Stimulated activated CD4-positive, alpha-beta T cell treated with anti-CD3 and anti-CD28 coated beads, Interleukin-12 subunit alpha, Interleukin-12 subunit beta, amount 100 ng/mL, for 48 hours (primary cell): ENCODE results near the gene ITPRIPL1.
"Not testable (repeated sequence)": the region's sequence is repeated elsewhere in the genome, so short reads cannot be mapped to it uniquely, and the experiment has no call there.

ENCODE experiments used
- DNase-seq, 3 donors: peaks; one replicate each; pipeline ENCODE4 v3.0.0-alpha.2; 2020; ENCODE audit warnings: low read depth in 2 of 3, low spot score in 1 of 3

The ITPRIPL1 gene, protein sequence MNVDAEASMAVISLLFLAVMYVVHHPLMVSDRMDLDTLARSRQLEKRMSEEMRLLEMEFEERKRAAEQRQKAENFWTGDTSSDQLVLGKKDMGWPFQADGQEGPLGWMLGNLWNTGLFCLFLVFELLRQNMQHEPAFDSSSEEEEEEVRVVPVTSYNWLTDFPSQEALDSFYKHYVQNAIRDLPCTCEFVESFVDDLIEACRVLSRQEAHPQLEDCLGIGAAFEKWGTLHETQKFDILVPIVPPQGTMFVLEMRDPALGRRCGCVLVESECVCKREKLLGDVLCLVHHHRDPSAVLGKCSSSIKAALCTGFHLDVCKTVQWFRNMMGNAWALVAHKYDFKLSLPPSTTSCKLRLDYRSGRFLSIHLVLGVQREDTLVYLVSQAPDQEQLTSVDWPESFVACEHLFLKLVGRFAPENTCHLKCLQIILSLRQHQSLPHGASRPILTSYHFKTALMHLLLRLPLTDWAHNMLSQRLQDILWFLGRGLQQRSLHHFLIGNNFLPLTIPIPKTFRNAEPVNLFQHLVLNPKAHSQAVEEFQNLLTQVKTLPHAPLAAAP

DNA sequence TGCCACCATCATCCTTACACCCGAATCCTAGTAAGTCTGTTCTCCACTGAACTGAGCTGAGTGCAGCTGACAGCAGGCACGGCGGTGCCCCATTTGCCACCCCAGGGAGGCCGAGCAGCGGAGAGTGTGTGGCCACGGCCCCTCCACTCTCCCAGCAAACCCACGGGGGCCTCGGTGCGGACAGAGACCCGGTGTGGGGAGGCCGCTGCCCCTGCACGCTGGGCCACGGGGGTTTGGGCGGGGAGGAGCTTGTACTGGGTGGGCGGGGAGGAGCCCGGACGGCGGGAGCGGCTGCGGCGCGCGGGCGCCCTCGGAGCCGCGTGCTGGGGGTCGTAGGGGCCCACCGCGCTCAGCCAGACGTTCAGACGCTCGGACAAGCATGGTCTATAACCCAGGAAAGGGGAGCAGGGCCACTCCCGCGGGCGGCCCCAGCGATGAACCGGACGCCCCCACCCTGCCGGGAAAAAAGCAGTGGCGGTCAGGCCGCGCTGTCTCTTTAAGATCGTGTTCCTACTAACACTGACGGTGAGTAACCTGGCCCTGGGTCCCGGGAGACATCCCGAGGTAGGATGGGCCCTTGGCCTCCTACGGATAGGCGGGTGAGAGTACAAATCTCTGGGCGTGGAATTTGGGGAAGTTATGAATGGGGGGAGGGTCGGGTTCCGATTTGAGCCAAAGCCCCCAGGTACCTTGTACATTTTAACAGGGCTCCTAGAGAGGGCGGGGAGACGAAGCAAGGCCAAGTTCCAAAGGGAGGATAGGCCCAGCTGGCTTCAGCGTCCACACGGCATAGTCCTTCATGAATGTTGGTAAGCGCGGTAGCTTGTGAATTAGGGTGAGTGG lies at the start of gene ITPRIPL1:
Gene ITPRIPL1 (plus strand): TSS at position 277 of the 843 bp plus-strand sequence. CDS start 523 bp downstream, at position 800.
- peak in 1 of 3 donors; percentile 13 for DNase-seq

DNA sequence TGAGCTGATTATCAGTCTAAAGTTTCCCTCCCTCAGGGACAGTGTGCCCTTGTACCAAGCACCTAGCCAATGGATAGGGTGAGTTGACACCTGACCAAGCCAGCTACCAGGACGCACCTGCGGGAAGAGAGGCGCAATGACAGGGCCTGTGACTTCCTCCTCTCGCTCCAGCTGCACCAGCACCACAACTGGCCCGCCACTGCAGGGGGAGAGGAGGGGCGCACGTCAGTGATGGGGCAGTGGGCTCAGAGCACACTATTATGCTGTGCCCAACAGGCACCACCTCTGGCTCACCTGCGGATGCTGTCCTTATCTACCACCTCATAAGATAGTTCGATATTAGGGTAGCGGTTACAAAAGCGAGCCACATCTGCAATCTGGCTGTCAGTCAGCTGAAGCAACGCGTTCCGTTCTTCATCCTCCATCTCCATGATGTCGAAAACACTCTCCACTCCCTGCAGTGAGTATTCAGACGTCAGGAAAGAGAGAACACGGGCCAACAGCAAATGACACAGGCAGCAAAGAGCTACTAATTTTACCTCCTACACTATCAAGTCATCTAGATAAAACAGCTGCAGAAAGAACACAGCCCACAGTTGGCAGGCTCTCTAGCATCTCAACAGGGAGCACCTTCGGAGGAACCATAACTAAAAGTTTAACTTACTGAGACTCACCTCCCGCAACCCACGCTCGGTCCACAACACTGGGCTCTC lies 48.2 kb upstream of the ITPRIPL1 start:
- no peak for DNase-seq

DNA sequence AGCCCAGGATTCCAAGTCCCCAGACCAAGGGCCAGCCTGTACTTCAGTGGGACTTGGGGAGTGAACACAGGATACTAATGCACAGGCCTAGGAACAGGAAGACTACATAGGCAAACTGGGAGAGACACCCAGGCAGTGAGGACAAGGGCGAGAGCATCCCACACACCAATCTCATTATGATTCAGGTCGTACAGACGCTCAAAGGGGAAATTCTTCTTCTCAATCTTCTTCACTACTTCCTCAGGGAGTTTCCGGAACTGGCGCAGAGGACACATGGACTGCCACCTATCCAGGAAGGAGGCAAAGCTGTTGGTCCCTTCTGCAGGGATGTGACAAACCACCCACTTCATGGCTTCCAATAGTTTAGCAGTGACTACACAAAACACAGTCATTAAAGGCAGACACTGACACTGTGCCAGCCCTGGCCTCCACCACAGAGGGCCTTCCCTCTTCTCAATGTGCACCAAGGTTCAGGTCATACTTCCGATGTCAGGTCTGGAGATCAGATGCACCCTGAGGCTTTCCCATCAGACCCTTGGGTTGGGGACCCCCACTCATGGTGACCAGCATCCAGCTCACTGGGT lies 37.8 kb upstream of the ITPRIPL1 start:
- DNase-seq = no peak

DNA sequence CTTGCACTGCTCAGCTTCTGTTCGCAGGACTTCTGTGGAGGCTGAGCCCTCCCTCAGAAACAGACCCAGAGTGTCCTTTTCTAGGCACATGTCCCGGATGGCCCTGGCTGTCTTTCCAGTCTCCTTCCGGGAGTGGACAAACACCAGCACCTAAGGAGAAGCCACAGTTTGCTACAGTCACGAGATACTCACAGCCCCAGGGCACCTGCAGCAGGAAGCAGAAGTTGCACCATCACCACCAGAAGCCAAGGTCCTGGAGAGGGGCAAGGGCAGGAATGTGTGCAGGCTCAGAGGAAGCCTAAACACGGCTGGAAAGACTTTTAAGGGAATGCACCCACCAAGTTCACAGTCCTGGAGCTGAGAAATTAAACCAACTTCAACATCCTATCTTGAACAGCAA lies 33.4 kb upstream of the ITPRIPL1 start:
- no peak for DNase-seq

DNA sequence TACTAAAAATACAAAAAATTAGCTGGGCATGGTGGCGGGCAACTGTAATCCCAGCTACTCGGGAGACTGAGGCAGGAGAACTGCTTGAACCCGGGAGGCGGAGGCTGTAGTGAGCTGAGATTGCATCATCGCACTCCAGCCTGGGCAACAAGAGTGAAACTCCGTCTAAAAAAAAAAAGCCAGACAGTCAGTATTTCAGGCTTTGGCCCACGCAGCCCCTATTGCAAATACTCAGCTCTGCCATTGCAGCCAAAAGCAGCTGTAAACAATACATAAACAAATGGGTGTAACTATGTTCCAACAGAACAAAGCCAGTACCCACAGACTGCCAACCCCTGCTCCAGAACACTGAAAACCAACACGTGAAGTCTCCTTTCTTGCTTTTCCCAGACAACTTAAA lies 30.8 kb upstream of the ITPRIPL1 start:
- DNase-seq = not testable (repeated sequence)

DNA sequence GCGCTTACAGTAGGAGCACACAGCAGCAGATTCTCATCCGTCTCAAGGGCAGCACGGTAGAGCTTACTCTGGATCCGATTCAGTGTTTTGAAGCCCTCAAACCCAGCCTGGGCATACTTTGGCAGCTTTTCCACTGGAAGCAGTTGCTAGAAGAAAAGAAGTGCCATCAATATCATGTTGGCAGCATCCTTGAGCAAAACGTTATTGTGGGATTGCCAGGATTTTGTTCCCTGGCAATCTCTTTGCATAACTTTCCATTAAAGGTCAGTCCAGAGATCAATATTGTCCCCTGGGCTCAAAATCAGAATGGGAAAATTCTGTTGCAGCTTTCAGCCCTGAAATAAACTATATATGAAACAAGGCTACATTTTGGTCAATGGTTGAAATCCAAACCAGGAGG lies 28.2 kb upstream of the ITPRIPL1 start:
- no peak for DNase-seq

DNA sequence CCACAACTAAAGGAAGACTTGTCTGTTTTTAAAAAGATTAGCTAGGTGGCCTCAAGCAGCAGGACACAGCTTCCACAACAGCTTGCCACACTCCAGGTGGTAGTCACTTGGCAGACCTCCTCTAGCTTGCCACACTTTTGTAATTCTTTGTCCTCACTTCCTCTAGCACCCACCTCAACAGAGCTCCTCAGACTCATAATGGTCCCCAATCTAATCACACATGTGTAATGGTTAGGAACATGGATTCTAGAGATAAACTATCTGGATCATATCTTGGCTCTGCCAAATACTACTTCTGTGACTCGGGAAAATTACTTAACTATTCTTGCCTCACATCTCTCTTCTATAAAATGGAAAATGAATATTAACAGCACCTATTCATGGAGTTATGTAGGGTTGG lies 23.3 kb upstream of the ITPRIPL1 start:
- no peak for DNase-seq

DNA sequence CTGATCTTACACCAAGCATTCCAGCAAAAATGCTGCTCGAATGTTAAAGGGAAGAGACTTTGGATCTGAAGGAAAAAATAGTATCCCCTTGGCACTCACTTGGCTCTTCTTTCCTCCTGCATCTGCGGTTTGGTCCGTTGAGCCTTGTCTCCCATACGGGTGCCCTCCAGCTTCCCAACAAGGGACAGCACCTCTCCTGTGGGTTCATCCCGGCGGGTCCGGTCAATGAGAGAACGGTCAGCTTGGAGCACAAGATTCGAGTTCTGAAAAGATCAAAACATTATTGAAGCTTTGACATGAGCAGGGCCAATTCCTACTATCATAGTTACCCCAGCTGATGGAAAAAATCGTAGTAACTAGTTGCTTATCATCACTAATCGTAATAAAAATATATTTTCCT lies 20.5 kb upstream of the ITPRIPL1 start:
- DNase-seq = no peak

DNA sequence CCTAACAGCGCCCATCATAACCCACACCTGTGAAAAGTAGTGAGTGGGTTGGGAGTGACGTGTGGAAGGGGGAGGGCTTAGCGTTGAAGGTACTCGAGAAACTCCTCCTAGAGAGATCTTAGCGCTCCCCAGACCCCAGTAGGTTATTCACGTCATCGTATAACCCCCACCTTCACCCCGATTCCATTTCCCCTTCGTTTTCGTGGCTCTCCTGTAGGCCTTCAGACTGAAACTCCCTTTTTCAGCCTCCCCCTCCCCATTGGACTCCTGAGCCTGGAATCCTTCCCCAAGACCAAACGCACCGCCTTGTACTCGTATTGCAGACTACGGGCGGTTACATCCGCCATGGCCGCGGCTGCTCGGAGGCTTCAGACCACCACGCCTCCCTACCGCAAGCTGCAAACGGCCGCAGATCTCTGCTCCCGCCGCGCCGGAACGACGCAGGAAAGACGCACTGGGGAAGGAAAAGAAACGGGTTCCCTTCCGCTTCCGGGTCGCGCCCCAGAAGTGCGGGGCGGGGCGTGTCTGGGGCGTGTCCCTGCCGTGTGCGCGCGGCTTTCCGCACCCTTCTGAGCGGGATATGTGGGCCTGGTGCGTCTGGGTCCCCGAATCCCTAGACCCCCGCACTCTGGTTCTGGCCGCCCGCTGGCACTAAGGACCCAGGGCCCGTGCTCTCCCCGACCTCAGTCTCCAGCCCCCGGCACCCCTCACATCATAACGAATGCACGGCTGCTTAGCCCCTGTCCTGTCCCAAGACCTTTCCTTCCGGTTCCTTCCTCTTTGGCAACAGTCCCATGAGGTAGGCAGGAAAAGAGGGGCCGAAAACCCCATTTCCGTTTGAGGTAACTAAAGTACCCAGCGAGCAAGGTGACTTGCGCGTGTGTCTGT lies 19.8 kb upstream of the ITPRIPL1 start, which contains the start of gene SNRNP200:
Gene SNRNP200 (minus strand): TSS at position 456 of the 888 bp plus-strand sequence. CDS start 109 bp downstream, at position 347.
- DNase-seq = peak; percentile 88 to 90 (median 89)

DNA sequence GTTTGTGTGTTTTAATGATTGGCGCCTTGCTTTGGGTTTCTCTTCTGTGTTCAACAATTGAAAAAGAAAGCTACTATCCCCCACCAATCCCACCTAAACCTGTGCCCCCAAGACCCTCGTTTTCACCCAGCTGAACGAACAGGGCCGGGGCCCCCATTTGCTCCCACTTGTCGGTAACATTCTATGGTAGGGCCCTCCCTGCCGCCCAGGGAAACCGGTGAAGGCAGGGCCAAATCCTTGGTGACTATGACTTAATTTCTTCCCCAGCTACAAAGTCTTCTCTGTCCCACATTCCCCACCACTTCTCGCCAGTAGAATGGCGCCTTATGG lies 19.2 kb upstream of the ITPRIPL1 start:
- DNase-seq = no peak

DNA sequence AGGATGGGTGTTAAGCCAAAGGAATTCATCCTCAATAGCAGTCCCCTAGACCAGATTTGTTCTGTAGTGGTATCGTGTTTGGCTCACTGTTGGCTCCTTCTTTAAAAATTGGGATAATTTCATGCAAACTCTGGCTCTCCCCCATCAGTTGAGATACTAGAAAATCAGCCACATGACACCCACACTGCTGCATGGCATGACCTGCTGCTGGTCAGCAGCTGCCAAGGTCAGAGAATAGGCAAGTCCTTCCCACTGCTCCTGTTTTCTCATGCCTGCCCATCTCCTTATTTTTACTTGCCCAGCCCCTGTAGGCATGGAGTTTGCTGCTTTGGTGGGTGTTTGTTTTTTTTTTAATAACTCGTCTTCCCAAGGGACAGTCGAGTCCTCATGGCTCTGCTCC lies 18.7 kb upstream of the ITPRIPL1 start:
- DNase-seq = no peak

DNA sequence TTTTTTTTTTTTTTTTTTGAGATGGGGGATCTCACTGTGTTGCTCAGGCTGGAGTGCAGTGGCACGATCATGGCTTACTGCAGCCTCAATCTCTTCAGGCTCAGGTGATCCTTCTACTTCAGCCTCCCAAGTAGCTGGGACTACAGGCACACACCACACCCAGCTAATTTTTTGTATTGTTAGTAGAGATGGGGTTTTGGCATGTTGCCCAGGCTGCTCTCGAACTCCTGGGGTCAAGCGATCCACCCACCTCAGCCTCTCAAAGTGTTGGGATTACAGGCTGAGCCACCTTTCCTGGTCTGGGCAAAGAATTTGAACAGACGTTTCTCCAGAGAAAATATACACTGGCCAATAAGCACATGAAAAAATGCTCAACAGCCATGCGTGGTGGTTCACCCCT lies 16.9 kb upstream of the ITPRIPL1 start:
- DNase-seq = no peak

DNA sequence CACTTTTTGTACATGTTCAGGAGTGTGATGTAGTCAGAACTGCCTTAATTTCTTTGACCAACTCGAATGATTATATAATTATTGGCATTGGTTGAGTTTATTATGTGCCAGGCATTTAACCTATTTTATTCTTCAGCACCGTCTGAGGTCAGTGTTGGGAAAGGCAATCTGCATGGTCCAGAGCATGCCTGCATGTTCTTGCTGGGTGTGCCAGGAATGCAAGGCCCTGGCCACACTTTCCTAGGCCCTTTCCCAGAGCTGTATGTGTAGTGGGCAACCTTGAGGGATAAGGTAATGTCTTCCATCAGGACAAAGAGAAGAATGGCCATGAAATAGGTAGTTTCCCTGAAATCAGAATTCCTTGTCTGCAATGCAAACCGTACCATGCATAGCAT lies 10.1 kb upstream of the ITPRIPL1 start:
- no peak for DNase-seq

DNA sequence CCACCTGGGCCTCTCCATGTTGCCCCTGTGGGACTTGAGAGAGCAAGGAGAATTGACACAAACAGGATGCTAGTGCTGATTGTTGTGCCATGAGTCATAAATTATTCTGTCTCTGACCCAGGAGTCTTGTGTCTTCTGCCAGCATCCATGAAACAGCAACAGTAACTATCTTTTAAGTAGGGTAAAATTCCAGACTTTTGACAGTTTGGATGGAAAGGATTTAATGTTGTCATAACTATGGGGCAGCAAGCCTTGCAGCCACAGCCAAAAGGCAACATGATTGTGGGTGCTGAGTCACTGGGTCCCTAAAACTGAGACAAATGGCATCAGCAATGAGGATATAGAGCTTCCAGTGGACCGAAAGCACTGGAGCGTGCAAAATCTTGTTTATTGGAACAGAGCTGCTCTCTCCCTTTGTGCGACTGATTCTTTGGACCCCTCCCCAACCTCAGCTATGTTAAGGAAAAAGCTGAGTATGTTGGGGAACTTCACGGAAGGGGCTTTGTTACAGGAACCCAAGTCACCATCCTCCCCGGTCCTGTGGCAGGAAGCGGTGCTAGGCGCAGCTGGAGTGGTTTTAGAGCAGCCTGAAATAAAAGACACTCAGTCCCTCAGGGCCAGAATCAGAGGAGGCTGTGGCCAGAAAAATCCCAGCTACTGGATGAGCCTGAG lies 9.6 kb upstream of the ITPRIPL1 start:
- no peak for DNase-seq

DNA sequence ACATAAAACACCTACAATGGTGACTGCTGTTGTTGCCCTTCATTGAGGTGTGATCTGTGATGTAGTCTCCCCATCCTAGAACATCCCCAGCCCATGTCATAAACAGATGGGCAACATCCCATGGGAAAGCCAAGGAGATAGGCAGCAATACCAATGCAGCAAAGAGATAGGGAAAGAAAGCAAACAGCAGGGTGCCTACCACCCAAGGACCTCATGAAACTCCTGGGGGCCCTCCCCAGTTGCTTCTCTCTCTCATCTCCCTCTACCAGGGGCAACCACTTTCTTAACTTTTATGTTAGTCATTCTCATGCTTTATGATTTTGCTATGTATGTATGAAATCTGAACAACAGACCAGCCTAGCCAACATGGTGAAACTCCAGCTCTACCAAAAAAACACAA lies 8.1 kb upstream of the ITPRIPL1 start:
- DNase-seq = no peak

DNA sequence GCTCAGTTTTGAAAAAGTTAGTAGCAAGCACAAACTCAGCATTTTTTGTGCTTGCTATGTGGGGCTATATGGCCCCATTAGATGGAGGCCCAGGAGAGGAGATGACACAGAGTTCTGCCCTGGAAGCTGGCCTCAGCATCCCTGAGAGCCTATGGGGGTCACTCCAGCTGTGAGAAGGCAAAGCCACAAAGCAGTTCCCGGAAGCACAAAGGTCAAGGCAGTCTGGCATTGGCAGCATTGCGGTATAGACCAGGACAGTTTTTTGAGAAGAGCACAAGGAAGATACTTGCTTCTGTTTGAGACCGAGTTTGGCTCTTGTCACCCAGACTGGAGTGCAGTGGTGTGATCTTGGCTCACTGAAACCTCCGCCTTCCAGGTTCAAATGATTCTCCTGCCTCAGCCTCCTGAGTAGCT lies 7.5 kb upstream of the ITPRIPL1 start:
- DNase-seq = no peak

DNA sequence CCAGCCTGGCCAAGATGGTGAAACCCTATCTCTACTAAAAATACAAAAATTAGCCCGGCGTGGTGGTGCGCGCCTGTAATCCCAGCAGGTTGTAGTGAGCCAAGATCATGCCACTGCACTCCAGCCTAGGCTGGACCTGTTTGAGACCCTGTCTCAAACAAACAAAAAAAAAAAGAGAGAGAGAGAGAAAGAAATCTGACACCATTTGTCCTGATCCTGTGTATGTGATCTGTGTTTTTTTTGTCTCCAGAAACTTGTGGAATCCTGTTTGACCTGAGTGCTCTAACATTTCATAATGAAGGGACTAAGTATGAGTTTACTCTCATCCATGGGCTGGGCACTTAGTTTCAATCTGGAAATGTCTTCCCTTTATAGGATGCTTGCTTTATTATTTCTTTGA lies 6.4 kb upstream of the ITPRIPL1 start:
- DNase-seq = no peak

DNA sequence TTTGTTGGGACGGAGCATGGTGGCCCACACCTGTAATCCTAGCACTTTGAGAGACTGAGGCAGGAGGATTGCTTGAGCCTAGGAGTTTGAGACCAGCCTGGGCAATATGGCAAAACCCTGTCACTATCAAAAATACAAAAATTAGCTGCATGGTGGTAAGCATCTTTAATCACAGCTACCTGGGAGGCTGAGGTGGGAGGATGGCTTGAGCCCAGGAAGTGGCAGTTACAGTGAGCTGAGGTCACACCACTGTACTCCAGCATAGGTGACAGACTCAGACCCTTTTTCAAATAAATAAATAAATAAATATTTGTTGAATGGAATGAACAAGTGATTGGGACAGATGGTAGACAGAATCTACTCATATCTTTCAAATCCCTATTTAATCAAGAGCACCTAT lies 5.7 kb upstream of the ITPRIPL1 start:
- DNase-seq = no peak

DNA sequence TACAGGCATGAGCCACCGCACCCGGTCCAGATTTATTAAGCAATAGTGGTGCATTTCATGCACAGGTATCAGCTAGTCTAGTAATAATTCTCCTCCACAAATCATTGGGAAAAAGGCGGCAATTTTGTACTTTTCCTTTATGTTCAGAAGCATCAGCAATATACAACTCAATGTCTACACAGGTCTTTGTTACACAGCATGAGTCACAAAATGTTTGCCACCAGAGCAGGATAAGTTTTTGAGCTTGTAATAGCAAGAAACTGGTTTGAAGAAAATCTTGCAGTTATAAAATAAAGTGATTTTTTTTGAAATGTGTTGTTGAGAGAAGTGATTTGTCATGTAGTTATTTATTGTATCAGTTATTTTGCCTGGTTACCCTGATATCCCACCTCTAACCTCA lies 4.8 kb upstream of the ITPRIPL1 start:
- no peak for DNase-seq
